Gastroesophageal sphincter (tissue), 4 donors: ENCODE results near the gene HOXB2. TPM values are rescaled to one million over a fixed set of nuclear protein-coding genes. Genes with fewer than 3 reads are reported as not detected.

Experiments
- ATAC-seq: fragments of 150-250 bp; one replicate; pipeline ENCODE4 v1.9.1; 2016; ENCODE audit warnings: mild to moderate bottlenecking, moderate library complexity
- H3K27ac ChIP-seq, 4 donors: fragments of 200-600 bp; sonication (generic) in 3 of 4; 1 replicate in 3 of 4; 2 replicates in 1 of 4; pipeline ENCODE4 v1.5.1; 2016 to 2019
- H3K27me3 ChIP-seq: fragments of 200-600 bp; sonication (generic); one replicate; pipeline ENCODE4 v1.5.1; 2019
- H3K36me3 ChIP-seq, 2 donors: fragments of 200-600 bp; sonication (generic); one replicate each; pipeline ENCODE4 v1.5.1; 2019; ENCODE audit warnings: control low read depth in 1 of 2
- H3K4me1 ChIP-seq, 3 donors: fragments of 200-600 bp; sonication (generic); 1 replicate in 2 of 3; 2 replicates in 1 of 3; pipeline ENCODE4 v1.5.1; 2016 to 2019; ENCODE audit warnings: control low read depth in 2 of 3
- H3K4me3 ChIP-seq, 2 donors: fragments of 200-600 bp; sonication (generic); one replicate each; pipeline ENCODE4 v1.5.1; 2019; ENCODE audit warnings: mild to moderate bottlenecking in 1 of 2, moderate library complexity in 1 of 2
- H3K9me3 ChIP-seq, 3 donors: fragments of 200-600 bp; sonication (generic); one replicate each; pipeline ENCODE4 v1.5.1; 2017 to 2019; ENCODE audit warnings: control low read depth in 2 of 3
- CTCF ChIP-seq, 4 experiments: fragments of 200-600 bp in 2 of 4; fragments of 450-650 bp in 2 of 4; sonication (generic) in 1 of 4; IDR thresholded peaks; one replicate each; pipeline ENCODE4 v1.5.1; 2017 to 2019; ENCODE audit warnings: antibody characterized with exemption in 4 of 4, mild to moderate bottlenecking in 2 of 4, moderate library complexity in 2 of 4
- EP300 ChIP-seq: sonication (generic); formaldehyde crosslinking; IDR thresholded peaks from one replicate; pipeline ENCODE4 v1.6.1; 2017; ENCODE audit warnings: antibody characterized with exemption, mild to moderate bottlenecking
- POLR2A ChIP-seq, 2 donors: fragments of 450-650 bp; IDR thresholded peaks; one replicate each; pipeline ENCODE4 v1.6.1; 2017; ENCODE audit warnings: antibody characterized with exemption in 2 of 2, mild to moderate bottlenecking in 2 of 2, moderate library complexity in 1 of 2
- POLR2AphosphoS5 ChIP-seq: sonication (generic); formaldehyde crosslinking; IDR thresholded peaks from one replicate; pipeline ENCODE4 v1.6.1; 2017; ENCODE audit warnings: antibody characterized with exemption
- WGBS, 2 donors: methylation state at CpG; one replicate each; pipeline ENCODE4 v1.1.5; 2018; ENCODE audit warnings: low coverage in 1 of 2; 5-methylcytosine and 5-hydroxymethylcytosine counted together
- total RNA-seq, 4 donors: library from RNA; depleted of rRNA; stranded (reverse); fragments of >200 nt; gene quantifications; one replicate each; pipeline ENCODE4 v1.1.0, GENCODE V29; 2016

The HOXB2 gene
- total RNA-seq, 4 donors from 2014 or later: 28.7 to 65.2 (median 38.8) TPM

- peaks cover 3 to 100% (median 77%) of the 10 kb centered on the region in 3 donors for H3K4me1 ChIP-seq
- peak overlapping the region in 3 of 4 donors; percentile 97 to 98 (median 97) for H3K27ac ChIP-seq
- no peaks in the 10 kb centered on the region for H3K27me3 ChIP-seq
- 42 to 67% methylated on average over 8 to 13 of the region's 15 CpGs for WGBS, 2 donors
- TF ChIP-seq POLR2A (IDR thresholded peaks at IDR 0.05): no peak
- TF ChIP-seq CTCF (IDR thresholded peaks at IDR 0.05): peak in 3 of 4 experiments; percentile 20 to 37 (median 22)
- H3K36me3 ChIP-seq: no peaks in the 10 kb centered on the region
- no peak overlapping the region for H3K4me3 ChIP-seq
- no peak for ATAC-seq
- no peaks in the 10 kb centered on the region for H3K9me3 ChIP-seq
Observed at GRCh38 chr17:48561884-48562810, 17.2 kb upstream of the HOXB2 start.

- Histone ChIP-seq H3K27ac (peak overlapping the region; percentile 90 to 98 (median 97)), H3K4me1 (peaks cover 0 to 97% (median 72%) of the 10 kb centered on the region in 3 donors), H3K27me3 (no peaks in the 10 kb centered on the region), H3K36me3 (no peaks in the 10 kb centered on the region), H3K4me3 (peak overlapping the region in 1 of 2 donors; percentile 60), H3K9me3 (no peaks in the 10 kb centered on the region)
- ATAC-seq: peak; percentile 35
- TF ChIP-seq CTCF (IDR thresholded peaks at IDR 0.05) (no peak), POLR2AphosphoS5 (peak; percentile 62), POLR2A (IDR thresholded peaks at IDR 0.05) (peak; percentile 23 to 26)
- 22 to 25% methylated on average over 9 to 14 of the region's 14 CpGs for WGBS, 2 donors
Observed at GRCh38 chr17:48559840-48560817, 15.2 kb upstream of the HOXB2 start.

DNA sequence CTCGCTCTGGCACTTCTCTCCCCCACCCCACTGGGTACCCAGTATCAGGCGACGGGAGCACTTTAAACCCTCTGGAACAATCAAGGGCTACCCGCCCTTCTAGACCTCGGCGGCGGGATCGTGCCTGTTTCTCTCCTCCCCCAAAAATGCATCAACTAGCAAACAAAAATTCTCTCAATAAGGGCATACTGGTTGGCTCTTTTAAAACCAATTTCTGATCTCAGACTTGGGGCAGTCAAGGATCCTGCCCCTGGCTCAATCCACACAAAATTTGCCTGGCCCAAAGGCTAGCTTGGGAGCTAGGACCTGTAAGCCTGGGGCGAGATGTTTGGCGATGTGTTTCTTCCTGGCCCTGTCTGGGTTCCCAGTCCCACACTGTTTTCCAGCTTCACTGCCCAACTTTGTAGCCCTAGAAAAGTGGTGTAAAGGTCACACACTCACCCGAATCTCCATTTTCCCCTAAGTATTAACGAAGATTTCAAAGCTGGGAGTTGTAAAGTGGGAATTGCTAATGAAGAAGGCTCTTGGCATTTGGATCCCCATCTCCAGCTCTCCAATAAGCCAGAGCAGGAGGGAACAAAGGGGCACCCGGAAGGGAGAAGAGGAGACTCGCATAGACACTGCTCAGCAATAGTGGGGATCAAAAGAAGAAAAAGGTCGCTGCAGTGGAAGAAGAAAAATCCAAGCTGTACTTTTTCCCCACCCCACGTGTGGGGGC lies 14.4 kb upstream of the HOXB2 start:
- peak overlapping the region; percentile 41 to 60 for H3K4me3 ChIP-seq
- H3K4me1 ChIP-seq: peaks cover 0 to 97% (median 68%) of the 10 kb centered on the region in 3 donors
- H3K27ac ChIP-seq: peak overlapping the region; percentile 90 to 98 (median 97)

DNA sequence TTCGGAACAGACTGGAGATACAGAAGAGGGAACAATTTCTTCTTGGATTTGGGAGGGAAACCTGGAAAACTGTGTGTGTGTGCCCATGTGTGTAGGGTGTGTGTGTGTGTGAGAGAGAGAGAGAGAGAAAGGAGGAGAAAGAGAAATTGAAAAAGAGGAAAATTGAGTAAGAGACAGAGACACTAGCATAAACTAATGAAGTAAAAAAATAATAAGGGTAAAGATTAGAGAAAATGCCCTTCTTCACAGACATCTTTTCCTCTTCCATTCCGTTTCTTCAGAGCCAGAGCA lies 13.9 kb upstream of the HOXB2 start:
- H3K9me3 ChIP-seq: no peaks in the 10 kb centered on the region
- no peak for ATAC-seq
- no peaks in the 10 kb centered on the region for H3K27me3 ChIP-seq
- H3K36me3 ChIP-seq: no peaks in the 10 kb centered on the region
- peak overlapping the region; percentile 90 to 98 (median 97) for H3K27ac ChIP-seq
- peaks cover 0 to 97% (median 67%) of the 10 kb centered on the region in 3 donors for H3K4me1 ChIP-seq
- peak overlapping the region; percentile 41 to 60 for H3K4me3 ChIP-seq
- no peak for TF ChIP-seq POLR2AphosphoS5
- no peak for TF ChIP-seq POLR2A (IDR thresholded peaks at IDR 0.05)
- no peak for TF ChIP-seq EP300
- no peak for TF ChIP-seq CTCF (IDR thresholded peaks at IDR 0.05)
- 40 to 42% methylated on average over 2 of the region's 2 CpGs for WGBS, 2 donors

More for the DNA sequence above, 14.4 kb upstream of the HOXB2 start:
- Histone ChIP-seq H3K9me3 (no peaks in the 10 kb centered on the region), H3K36me3 (no peaks in the 10 kb centered on the region), H3K27me3 (no peaks in the 10 kb centered on the region)
- WGBS, 2 donors: 36 to 40% methylated on average over 6 to 16 of the region's 16 CpGs
- TF ChIP-seq POLR2AphosphoS5 (peak; percentile 5), EP300 (no peak)
- ATAC-seq: no peak
